HL-60 (cell line): ENCODE data around the gene SCAF8.

Experiments
- DNase-seq, 2 experiments: peaks; one replicate each; pipeline ENCODE4 v3.0.0-alpha.2; 2010 to 2020; ENCODE audit warnings: low read depth in 1 of 2, low spot score in 1 of 2
- H3K27ac ChIP-seq: fragments of 250-450 bp; sonication (Bioruptor Pico); replicated peaks from 2 replicates; pipeline ENCODE4 v1.5.1; 2020; ENCODE audit warnings: mild to moderate bottlenecking, moderate library complexity
- H3K27me3 ChIP-seq: fragments of 250-450 bp; sonication (Bioruptor Pico); 2 replicates; pipeline ENCODE4 v1.5.1; 2021; ENCODE audit warnings: mild to moderate bottlenecking, moderate library complexity; ENCODE audit not compliant: insufficient read depth, poor library complexity, severe bottlenecking
- H3K4me3 ChIP-seq: replicated peaks from 2 replicates; pipeline ENCODE4 v1.5.1; 2011; ENCODE audit warnings: mild to moderate bottlenecking, control low read depth, low read length; ENCODE audit not compliant: insufficient read depth
- CTCF ChIP-seq: IDR thresholded peaks from one replicate; pipeline ENCODE4 v1.5.1; 2011; ENCODE audit warnings: low read length, control low read depth, inconsistent platforms; ENCODE audit not compliant: insufficient read depth
- GABPA ChIP-seq: IDR thresholded peaks from 2 replicates; pipeline ENCODE4 v1.6.1; 2012; ENCODE audit warnings: low read depth
- POLR2AphosphoS5 ChIP-seq: IDR thresholded peaks from 2 replicates; pipeline ENCODE4 v1.6.1; 2012; ENCODE audit warnings: low read depth
- REST ChIP-seq: IDR thresholded peaks from 2 replicates; pipeline ENCODE4 v1.6.1; 2012; ENCODE audit warnings: low read depth; ENCODE audit not compliant: insufficient replicate concordance
- SPI1 ChIP-seq: IDR thresholded peaks from 2 replicates; pipeline ENCODE4 v1.6.1; 2012; ENCODE audit warnings: low read depth, mild to moderate bottlenecking, borderline replicate concordance

The SCAF8 gene

GRCh38 chr6:154765273-154765672 lies 32.1 kb downstream of the SCAF8 start:
- no peak for DNase-seq
- TF ChIP-seq POLR2AphosphoS5: no peak
- TF ChIP-seq GABPA: no peak
- TF ChIP-seq REST: no peak
- no peak for TF ChIP-seq SPI1
- TF ChIP-seq CTCF: no peak
- Histone ChIP-seq H3K27ac (no peak overlapping the region), H3K4me3 (no peak overlapping the region), H3K27me3 (no peaks in the 10 kb centered on the region)

- no peaks in the 10 kb centered on the region for H3K27me3 ChIP-seq
- DNase-seq: no peak
- TF ChIP-seq REST (no peak), SPI1 (no peak), GABPA (no peak), POLR2AphosphoS5 (no peak), CTCF (no peak)
These were observed 33.1 kb downstream of the SCAF8 start for GRCh38 chr6:154766288-154766687.

GRCh38 chr6:154767003-154767723 lies 33.9 kb downstream of the SCAF8 start:
- no peak for DNase-seq

More at GRCh38 chr6:154766288-154766687, 33.1 kb downstream of the SCAF8 start:
- no peak overlapping the region for H3K27ac ChIP-seq
- H3K4me3 ChIP-seq: no peak overlapping the region

More at GRCh38 chr6:154767003-154767723, 33.9 kb downstream of the SCAF8 start:
- no peaks in the 10 kb centered on the region for H3K27me3 ChIP-seq
- TF ChIP-seq REST (no peak), POLR2AphosphoS5 (no peak), CTCF (no peak), GABPA (no peak), SPI1 (no peak)
- H3K27ac ChIP-seq: no peak overlapping the region
- H3K4me3 ChIP-seq: no peak overlapping the region
